ENCODE results near the gene RAD52.

RAD52 gene

DNA sequence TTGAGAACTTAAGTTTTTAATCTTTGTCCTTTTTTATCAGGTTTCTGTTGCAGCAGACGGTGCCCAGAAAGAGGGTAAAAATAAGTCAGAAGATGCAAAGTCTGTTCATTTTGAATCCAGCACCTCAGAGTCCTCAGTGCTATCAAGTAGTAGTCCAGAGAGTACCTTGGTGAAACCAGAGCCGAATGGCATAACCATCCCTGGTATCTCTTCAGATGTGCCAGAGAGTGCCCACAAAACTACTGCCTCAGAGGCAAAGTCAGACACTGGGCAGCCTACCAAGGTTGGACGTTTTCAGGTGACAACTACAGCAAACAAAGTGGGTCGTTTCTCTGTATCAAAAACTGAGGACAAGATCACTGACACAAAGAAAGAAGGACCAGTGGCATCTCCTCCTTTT lies 53.5 kb downstream of the RAD52 start:
- Histone ChIP-seq H2AFZ (ENCODE audit: low read length) (no peak overlapping the region), H3K9ac (ENCODE audit: low read length) (no peak overlapping the region), H4K20me1 (ENCODE audit: insufficient read depth, low read length) (no peaks in the 10 kb centered on the region), H3K27me3 (replicated peaks; ENCODE audit: insufficient read depth, low read length) (no peaks in the 10 kb centered on the region), H3F3A (ENCODE audit: insufficient read depth, low read length) (no peaks in the 10 kb centered on the region), H3K4me1 (ENCODE audit: low read length) (no peaks in the 10 kb centered on the region), H3K9me2 (replicated peaks; ENCODE audit: insufficient read depth, low read length) (no peaks in the 10 kb centered on the region), H3K4me3 (ENCODE audit: low read length) (no peak overlapping the region), H3K27ac (ENCODE audit: low read length) (no peak overlapping the region), H3K36me3 (replicated peaks; ENCODE audit: insufficient read depth, low read length) (peaks cover 9% of the 10 kb centered on the region; the same call in 1 of the 2 replicates), H3K79me2 (ENCODE audit: low read length) (no peaks in the 10 kb centered on the region), H3K4me2 (ENCODE audit: low read depth, low read length) (no peak overlapping the region), H3K9me3 (replicated peaks; ENCODE audit: insufficient read depth, low read length) (no peaks in the 10 kb centered on the region)
- no peak for DNase-seq
- no peak for TF ChIP-seq EZH2 (optimal IDR thresholded peaks at IDR 0.05; ENCODE audit: low read depth, low read length)
- TF ChIP-seq EZH2phosphoT487 (IDR thresholded peaks at IDR 0.05; ENCODE audit: low read length), result no peak
- TF ChIP-seq, protein P1, sequence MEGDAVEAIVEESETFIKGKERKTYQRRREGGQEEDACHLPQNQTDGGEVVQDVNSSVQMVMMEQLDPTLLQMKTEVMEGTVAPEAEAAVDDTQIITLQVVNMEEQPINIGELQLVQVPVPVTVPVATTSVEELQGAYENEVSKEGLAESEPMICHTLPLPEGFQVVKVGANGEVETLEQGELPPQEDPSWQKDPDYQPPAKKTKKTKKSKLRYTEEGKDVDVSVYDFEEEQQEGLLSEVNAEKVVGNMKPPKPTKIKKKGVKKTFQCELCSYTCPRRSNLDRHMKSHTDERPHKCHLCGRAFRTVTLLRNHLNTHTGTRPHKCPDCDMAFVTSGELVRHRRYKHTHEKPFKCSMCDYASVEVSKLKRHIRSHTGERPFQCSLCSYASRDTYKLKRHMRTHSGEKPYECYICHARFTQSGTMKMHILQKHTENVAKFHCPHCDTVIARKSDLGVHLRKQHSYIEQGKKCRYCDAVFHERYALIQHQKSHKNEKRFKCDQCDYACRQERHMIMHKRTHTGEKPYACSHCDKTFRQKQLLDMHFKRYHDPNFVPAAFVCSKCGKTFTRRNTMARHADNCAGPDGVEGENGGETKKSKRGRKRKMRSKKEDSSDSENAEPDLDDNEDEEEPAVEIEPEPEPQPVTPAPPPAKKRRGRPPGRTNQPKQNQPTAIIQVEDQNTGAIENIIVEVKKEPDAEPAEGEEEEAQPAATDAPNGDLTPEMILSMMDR (IDR thresholded peaks at IDR 0.05; ENCODE audit: low read length), result no peak

DNA sequence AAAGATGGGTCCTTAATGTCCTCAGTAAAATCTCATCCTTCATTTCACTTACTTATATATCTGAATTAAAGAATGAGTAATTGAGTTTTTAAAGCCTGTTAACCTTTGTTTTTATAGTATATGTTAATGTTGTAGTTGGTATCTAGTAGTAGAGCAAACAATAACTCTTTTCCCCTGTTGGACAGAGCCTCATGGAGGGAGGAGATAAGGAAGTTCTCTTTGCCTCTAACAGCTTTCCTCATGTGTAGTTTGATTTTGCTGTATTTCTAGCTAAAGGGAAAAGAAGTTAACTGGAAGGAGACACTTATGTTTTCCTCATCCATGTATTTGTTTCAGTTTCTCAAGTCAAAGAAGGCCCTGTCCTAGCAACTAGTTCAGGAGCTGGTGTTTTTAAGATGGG lies 55.3 kb downstream of the RAD52 start:
- TF ChIP-seq EZH2 (optimal IDR thresholded peaks at IDR 0.05; ENCODE audit: low read depth, low read length) (no peak), EZH2phosphoT487 (IDR thresholded peaks at IDR 0.05; ENCODE audit: low read length) (no peak)
- TF ChIP-seq, protein P1 (IDR thresholded peaks at IDR 0.05; ENCODE audit: low read length), result no peak
- DNase-seq, result no peak
- H3K4me3 ChIP-seq (ENCODE audit: low read length), result no peak overlapping the region
- no peak overlapping the region for H3K9ac ChIP-seq (ENCODE audit: low read length)
- H3K27me3 ChIP-seq (replicated peaks; ENCODE audit: insufficient read depth, low read length), result no peaks in the 10 kb centered on the region
- peaks cover 9% of the 10 kb centered on the region; the same call in 1 of the 2 replicates for H3K36me3 ChIP-seq (replicated peaks; ENCODE audit: insufficient read depth, low read length)
- H3K4me1 ChIP-seq (ENCODE audit: low read length), result no peaks in the 10 kb centered on the region
- H3K4me2 ChIP-seq (ENCODE audit: low read depth, low read length), result no peak overlapping the region
- H3K79me2 ChIP-seq (ENCODE audit: low read length), result no peaks in the 10 kb centered on the region
- H3K9me3 ChIP-seq (replicated peaks; ENCODE audit: insufficient read depth, low read length), result no peaks in the 10 kb centered on the region
- no peak overlapping the region for H2AFZ ChIP-seq (ENCODE audit: low read length)
- H3F3A ChIP-seq (ENCODE audit: insufficient read depth, low read length), result no peaks in the 10 kb centered on the region
- no peak overlapping the region for H3K27ac ChIP-seq (ENCODE audit: low read length)
- H3K9me2 ChIP-seq (replicated peaks; ENCODE audit: insufficient read depth, low read length), result no peaks in the 10 kb centered on the region
- no peaks in the 10 kb centered on the region for H4K20me1 ChIP-seq (ENCODE audit: insufficient read depth, low read length)

DNA sequence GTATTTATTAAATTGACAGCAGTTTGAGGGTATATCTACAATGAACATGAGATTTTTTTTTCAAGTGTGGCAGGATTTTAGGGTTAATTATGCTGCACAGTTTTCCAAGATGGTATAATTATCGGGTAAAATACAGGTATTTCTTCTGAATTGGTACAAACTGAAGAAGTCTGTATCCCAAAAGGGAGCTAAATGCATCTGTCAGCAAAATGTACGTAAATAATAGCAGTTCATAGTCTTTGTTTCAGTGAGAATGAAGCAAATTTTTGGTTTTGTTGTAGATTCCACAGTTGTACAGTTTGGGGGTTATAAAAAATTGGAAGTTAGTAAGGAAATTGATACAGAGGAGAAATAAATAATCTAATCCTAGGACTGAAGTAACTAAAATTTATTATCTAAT lies 63.3 kb downstream of the RAD52 start:
- H2AFZ ChIP-seq (ENCODE audit: low read length), result no peak overlapping the region
- no peak overlapping the region for H3K9ac ChIP-seq (ENCODE audit: low read length)
- H3K79me2 ChIP-seq (ENCODE audit: low read length), result no peaks in the 10 kb centered on the region
- no peaks in the 10 kb centered on the region for H3K27me3 ChIP-seq (replicated peaks; ENCODE audit: insufficient read depth, low read length)
- H3K27ac ChIP-seq (ENCODE audit: low read length), result no peak overlapping the region
- H3K36me3 ChIP-seq (replicated peaks; ENCODE audit: insufficient read depth, low read length), result peaks cover 17% of the 10 kb centered on the region
- TF ChIP-seq EZH2 (optimal IDR thresholded peaks at IDR 0.05; ENCODE audit: low read depth, low read length) (no peak), EZH2phosphoT487 (IDR thresholded peaks at IDR 0.05; ENCODE audit: low read length) (no peak)
- TF ChIP-seq, protein P1 (IDR thresholded peaks at IDR 0.05; ENCODE audit: low read length), result no peak
- H3K9me2 ChIP-seq (replicated peaks; ENCODE audit: insufficient read depth, low read length), result no peaks in the 10 kb centered on the region
- H3F3A ChIP-seq (ENCODE audit: insufficient read depth, low read length), result no peaks in the 10 kb centered on the region
- peaks cover 15% of the 10 kb centered on the region for H3K4me1 ChIP-seq (ENCODE audit: low read length)
- no peaks in the 10 kb centered on the region for H4K20me1 ChIP-seq (ENCODE audit: insufficient read depth, low read length)
- no peak overlapping the region for H3K4me2 ChIP-seq (ENCODE audit: low read depth, low read length)
- no peak overlapping the region for H3K4me3 ChIP-seq (ENCODE audit: low read length)
- no peaks in the 10 kb centered on the region for H3K9me3 ChIP-seq (replicated peaks; ENCODE audit: insufficient read depth, low read length)
- DNase-seq, result no peak
